Lower leg skin (tissue), 3 donors: Measurements from ENCODE around the gene MPPE1.

Experiments used
- POLR2A ChIP-seq, 2 donors: fragments of 450-650 bp; IDR thresholded peaks; one replicate each; pipeline ENCODE4 v1.6.1; 2016 to 2017; ENCODE audit warnings: antibody characterized with exemption in 2 of 2, mild to moderate bottlenecking in 1 of 2, moderate library complexity in 1 of 2
- TF ChIP-seq, protein P1 (sequence below), 3 donors: fragments of 450-650 bp; IDR thresholded peaks; one replicate each; pipeline ENCODE4 v1.5.1; 2016; ENCODE audit warnings: antibody characterized with exemption in 3 of 3, mild to moderate bottlenecking in 3 of 3, moderate library complexity in 2 of 3

DNA sequence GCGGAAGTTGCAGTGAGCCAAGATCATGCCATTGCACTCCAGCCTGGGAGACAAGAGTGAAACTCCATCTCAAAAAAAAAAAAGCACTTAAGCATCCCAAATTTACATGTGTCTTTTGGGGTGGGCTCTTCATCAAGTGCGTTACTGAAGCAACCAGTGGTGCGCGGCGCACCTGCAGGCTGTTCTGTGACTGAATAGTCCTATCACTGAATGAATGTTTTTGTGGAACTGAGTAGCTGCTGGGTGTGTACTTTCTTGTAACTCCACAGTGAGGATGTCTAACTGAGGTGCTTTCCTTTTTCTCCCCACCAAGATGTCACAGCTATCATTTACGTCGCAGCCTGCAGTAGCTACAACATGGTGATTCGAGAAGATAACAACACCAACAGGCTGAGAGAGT lies 39.9 kb downstream of the MPPE1 start:
- TF ChIP-seq, protein P1, sequence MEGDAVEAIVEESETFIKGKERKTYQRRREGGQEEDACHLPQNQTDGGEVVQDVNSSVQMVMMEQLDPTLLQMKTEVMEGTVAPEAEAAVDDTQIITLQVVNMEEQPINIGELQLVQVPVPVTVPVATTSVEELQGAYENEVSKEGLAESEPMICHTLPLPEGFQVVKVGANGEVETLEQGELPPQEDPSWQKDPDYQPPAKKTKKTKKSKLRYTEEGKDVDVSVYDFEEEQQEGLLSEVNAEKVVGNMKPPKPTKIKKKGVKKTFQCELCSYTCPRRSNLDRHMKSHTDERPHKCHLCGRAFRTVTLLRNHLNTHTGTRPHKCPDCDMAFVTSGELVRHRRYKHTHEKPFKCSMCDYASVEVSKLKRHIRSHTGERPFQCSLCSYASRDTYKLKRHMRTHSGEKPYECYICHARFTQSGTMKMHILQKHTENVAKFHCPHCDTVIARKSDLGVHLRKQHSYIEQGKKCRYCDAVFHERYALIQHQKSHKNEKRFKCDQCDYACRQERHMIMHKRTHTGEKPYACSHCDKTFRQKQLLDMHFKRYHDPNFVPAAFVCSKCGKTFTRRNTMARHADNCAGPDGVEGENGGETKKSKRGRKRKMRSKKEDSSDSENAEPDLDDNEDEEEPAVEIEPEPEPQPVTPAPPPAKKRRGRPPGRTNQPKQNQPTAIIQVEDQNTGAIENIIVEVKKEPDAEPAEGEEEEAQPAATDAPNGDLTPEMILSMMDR (IDR thresholded peaks at IDR 0.05) = no peak
- no peak for TF ChIP-seq POLR2A (IDR thresholded peaks at IDR 0.05)
